Tibial nerve (tissue), 4 donors: ENCODE measurements around the gene SRSF3. TPM values are rescaled to one million over a fixed set of nuclear protein-coding genes. Genes with fewer than 3 reads are reported as not detected.
A peak's percentile ranks its signal among the peaks of the same experiment; 100 is the strongest.
"Not testable (repeated sequence)": the region's sequence is repeated elsewhere in the genome, so short reads cannot be mapped to it uniquely, and the experiment has no call there.

Experiments used
- DNase-seq, 2 donors: peaks; one replicate each; pipeline ENCODE4 v3.0.0-alpha.2; 2019; ENCODE audit warnings: low spot score in 2 of 2
- H3K27ac ChIP-seq, 4 donors: fragments of 200-600 bp; sonication (generic) in 3 of 4; one replicate each; pipeline ENCODE4 v1.5.1; 2017 to 2019; ENCODE audit warnings: mild to moderate bottlenecking in 1 of 4
- H3K27me3 ChIP-seq, 2 donors: fragments of 200-600 bp; sonication (generic) in 1 of 2; one replicate each; pipeline versions ENCODE4 v1.5.1 to v1.6.0; 2017 to 2019
- H3K36me3 ChIP-seq, 3 donors: fragments of 200-600 bp; sonication (generic); one replicate each; pipeline ENCODE4 v1.5.1; 2018 to 2019
- H3K4me1 ChIP-seq, 4 donors: fragments of 200-600 bp; sonication (generic) in 3 of 4; one replicate each; pipeline ENCODE4 v1.5.1; 2017 to 2019
- H3K4me3 ChIP-seq, 4 donors: fragments of 200-600 bp; sonication (generic) in 3 of 4; one replicate each; pipeline ENCODE4 v1.5.1; 2017 to 2019; ENCODE audit warnings: mild to moderate bottlenecking in 1 of 4, moderate library complexity in 1 of 4
- H3K9me3 ChIP-seq, 4 donors: fragments of 200-600 bp; sonication (generic) in 3 of 4; one replicate each; pipeline ENCODE4 v1.5.1; 2017 to 2019
- CTCF ChIP-seq, 5 experiments: fragments of 200-600 bp in 3 of 5; fragments of 450-650 bp in 2 of 5; sonication (generic) in 3 of 5; IDR thresholded peaks; one replicate each; pipeline ENCODE4 v1.5.1; 2016 to 2019; ENCODE audit warnings: antibody characterized with exemption in 5 of 5, mild to moderate bottlenecking in 3 of 5, moderate library complexity in 2 of 5
- EP300 ChIP-seq, 2 donors: sonication (generic); formaldehyde crosslinking; IDR thresholded peaks; one replicate each; pipeline ENCODE4 v1.6.1; 2017; ENCODE audit warnings: antibody characterized with exemption in 2 of 2, mild to moderate bottlenecking in 1 of 2
- POLR2A ChIP-seq, 2 donors: fragments of 450-650 bp; IDR thresholded peaks; one replicate each; pipeline ENCODE4 v1.6.1; 2017; ENCODE audit warnings: antibody characterized with exemption in 2 of 2, mild to moderate bottlenecking in 2 of 2, moderate library complexity in 2 of 2
- WGBS, 2 donors: methylation state at CpG; one replicate each; pipeline ENCODE4 v1.1.5; 2018; 5-methylcytosine and 5-hydroxymethylcytosine counted together
- total RNA-seq, 4 donors: library from RNA; depleted of rRNA; stranded (reverse); fragments of >200 nt; gene quantifications; one replicate each; pipeline ENCODE4 v1.1.0, GENCODE V29; 2016

SRSF3 gene
- total RNA-seq, 4 donors from 2014 or later: 185 to 260 (median 221) TPM

DNA sequence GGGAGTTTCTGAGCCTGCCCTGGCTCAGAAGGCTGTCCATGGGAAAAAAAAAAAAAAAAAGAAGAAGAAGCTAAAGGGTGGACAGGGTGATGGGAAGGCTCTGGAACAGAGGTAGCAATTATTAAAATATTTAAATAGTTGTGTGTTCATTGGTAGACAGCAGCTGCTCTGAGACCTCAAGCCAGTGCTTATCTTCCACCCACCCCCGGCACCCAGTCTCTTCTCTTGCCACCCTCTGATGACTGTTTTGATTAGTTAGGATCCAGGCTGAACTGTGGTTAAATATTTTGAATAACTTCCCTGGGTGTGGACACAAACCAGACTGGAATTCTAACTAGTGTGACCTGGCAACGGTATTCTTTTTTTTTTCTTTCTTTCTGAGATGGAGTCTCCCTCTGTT, 16.9 kb upstream of the SRSF3 start:
- Histone ChIP-seq H3K27ac (peak overlapping the region in 3 of 4 donors; percentile 26 to 83 (median 79)), H3K4me3 (no peak overlapping the region), H3K4me1 (peaks cover 0 to 32% (median 4%) of the 10 kb centered on the region in 4 donors), H3K36me3 (no peaks in the 10 kb centered on the region), H3K27me3 (no peaks in the 10 kb centered on the region), H3K9me3 (no peaks in the 10 kb centered on the region)
- 48 to 54% methylated on average over 2 of the region's 2 CpGs for WGBS, 2 donors
- DNase-seq: peak in 1 of 2 donors; percentile 41
- TF ChIP-seq EP300 (IDR thresholded peaks at IDR 0.05) (peak in 1 of 2 donors; percentile 57), POLR2A (IDR thresholded peaks at IDR 0.05) (no peak)

DNA sequence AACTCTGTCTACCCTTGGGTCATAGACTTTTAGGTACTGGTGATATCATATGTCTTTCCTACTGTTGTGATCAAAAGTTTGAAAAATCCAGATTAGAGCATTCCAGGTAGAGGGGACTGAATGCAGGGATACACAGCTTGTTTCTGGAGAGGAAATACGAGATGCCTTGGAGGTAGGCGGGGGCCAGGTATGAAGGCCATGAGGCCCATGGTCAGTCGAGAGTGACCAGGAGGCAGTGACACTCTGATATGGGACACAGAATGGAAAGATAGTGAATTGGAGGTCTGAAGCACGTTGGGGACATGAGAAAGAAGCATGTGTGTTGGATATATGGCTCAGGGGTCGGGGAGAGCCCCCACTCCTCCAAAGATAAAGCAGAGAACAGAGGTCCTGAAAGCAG, 16.1 kb upstream of the SRSF3 start:
- peak overlapping the region in 2 of 4 donors; percentile 67 to 83 for H3K27ac ChIP-seq
- TF ChIP-seq CTCF (IDR thresholded peaks at IDR 0.05) (no peak), EP300 (IDR thresholded peaks at IDR 0.05) (no peak)
- H3K9me3 ChIP-seq: no peaks in the 10 kb centered on the region
- peaks cover 0 to 32% (median 4%) of the 10 kb centered on the region in 4 donors for H3K4me1 ChIP-seq
- H3K27me3 ChIP-seq: no peaks in the 10 kb centered on the region
- no peak overlapping the region for H3K4me3 ChIP-seq
- WGBS, 2 donors: 88 to 89% methylated on average over 5 of the region's 5 CpGs
- H3K36me3 ChIP-seq: no peaks in the 10 kb centered on the region
- no peak for DNase-seq

DNA sequence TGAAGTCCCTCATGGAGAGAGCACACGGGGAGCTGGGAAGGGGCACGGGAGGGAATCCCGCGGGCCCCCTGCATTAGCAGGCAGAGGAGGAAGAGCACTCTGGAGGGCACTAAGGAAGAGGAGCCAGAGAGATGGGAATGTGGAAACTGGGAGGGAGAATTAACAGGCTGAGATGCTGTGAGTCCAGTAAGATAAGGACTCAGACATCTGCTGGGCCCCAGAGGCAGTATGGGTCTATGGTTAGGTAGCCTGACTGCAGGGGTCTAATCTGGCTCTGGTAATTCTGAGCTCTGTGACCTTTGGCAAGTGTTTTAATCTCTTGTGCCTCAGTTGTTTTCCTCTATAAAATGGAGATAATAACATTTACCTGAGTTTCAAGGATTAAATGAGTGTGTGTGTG, 15.7 kb upstream of the SRSF3 start:
- Histone ChIP-seq H3K36me3 (no peaks in the 10 kb centered on the region), H3K4me3 (no peak overlapping the region), H3K27me3 (no peaks in the 10 kb centered on the region), H3K9me3 (no peaks in the 10 kb centered on the region), H3K4me1 (peaks cover 0 to 32% (median 4%) of the 10 kb centered on the region in 4 donors), H3K27ac (peak overlapping the region; percentile 14 to 83 (median 64))
- DNase-seq: no peak
- TF ChIP-seq CTCF (IDR thresholded peaks at IDR 0.05) (no peak), EP300 (IDR thresholded peaks at IDR 0.05) (no peak), POLR2A (IDR thresholded peaks at IDR 0.05) (no peak)
- 84 to 85% methylated on average over 4 of the region's 4 CpGs for WGBS, 2 donors

- H3K27me3 ChIP-seq: no peaks in the 10 kb centered on the region
- no peak for DNase-seq
- H3K27ac ChIP-seq: peak overlapping the region; percentile 54 to 83 (median 64)
- WGBS, 2 donors: 64 to 67% methylated on average over 8 of the region's 8 CpGs
- TF ChIP-seq POLR2A (IDR thresholded peaks at IDR 0.05) (peak in 1 of 2 donors; percentile 17), CTCF (IDR thresholded peaks at IDR 0.05) (no peak)
- H3K4me3 ChIP-seq: peak overlapping the region in 1 of 4 donors; percentile 2
- no peaks in the 10 kb centered on the region for H3K36me3 ChIP-seq
- peaks cover 0 to 32% (median 4%) of the 10 kb centered on the region in 4 donors for H3K4me1 ChIP-seq
- H3K9me3 ChIP-seq: no peaks in the 10 kb centered on the region
Observed at GRCh38 chr6:36580184-36580526, 14.0 kb upstream of the SRSF3 start.

DNA sequence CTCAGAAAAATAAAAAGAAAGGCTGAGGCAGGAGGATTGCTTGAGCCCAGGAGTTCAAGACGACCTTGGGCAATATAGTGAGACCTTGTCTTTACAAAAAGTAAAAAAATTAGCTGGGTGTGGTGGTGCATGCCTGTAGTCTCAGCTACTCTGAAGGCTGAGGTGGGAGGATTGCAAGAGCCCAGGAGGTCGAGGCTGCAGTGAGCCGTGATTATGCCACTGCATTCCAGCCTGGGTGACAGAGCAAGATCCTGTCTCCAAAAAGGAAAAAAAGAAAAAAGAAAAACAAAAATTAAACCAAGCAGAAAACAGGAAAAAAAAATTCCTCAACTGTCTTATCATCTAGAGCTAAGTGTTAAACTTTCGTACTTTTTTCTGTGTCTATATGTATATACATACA, 12.4 kb upstream of the SRSF3 start:
- Histone ChIP-seq H3K4me1 (peaks cover 0 to 32% (median 4%) of the 10 kb centered on the region in 4 donors), H3K4me3 (no peak overlapping the region), H3K27me3 (no peaks in the 10 kb centered on the region), H3K27ac (no peak overlapping the region), H3K9me3 (no peaks in the 10 kb centered on the region), H3K36me3 (no peaks in the 10 kb centered on the region)
- no peak for TF ChIP-seq EP300 (IDR thresholded peaks at IDR 0.05)
- TF ChIP-seq CTCF (IDR thresholded peaks at IDR 0.05): no peak
- TF ChIP-seq POLR2A (IDR thresholded peaks at IDR 0.05): no peak
- 66 to 82% methylated on average over 4 of the region's 4 CpGs for WGBS, 2 donors
- DNase-seq: no peak

DNA sequence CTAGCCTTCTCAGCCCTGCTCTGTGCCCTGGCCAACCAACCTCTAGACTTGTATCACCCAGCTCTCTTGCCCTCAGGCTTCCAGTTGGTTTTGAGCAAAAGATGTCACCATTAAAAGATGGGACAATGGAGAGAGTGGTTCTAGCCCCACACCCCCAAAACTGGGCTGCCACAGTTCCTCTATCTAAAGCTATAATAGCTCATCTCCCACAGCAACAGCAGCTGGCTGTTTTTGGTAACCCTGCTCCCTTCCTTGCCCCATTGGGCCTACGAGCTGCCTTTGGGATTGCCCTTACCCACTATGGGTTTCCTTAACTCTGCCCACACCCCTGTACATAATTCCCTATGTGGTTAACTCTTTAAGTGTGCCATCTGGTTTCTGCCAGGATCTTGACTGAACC, 7.6 kb upstream of the SRSF3 start:
- no peak overlapping the region for H3K27ac ChIP-seq
- no peaks in the 10 kb centered on the region for H3K36me3 ChIP-seq
- no peak for TF ChIP-seq POLR2A (IDR thresholded peaks at IDR 0.05)
- no peak for TF ChIP-seq CTCF (IDR thresholded peaks at IDR 0.05)
- no peak for TF ChIP-seq EP300 (IDR thresholded peaks at IDR 0.05)
- H3K4me3 ChIP-seq: no peak overlapping the region
- 68 to 71% methylated on average over 1 of the region's 1 CpG for whole genome bisulfite sequencing, 2 donors
- H3K4me1 ChIP-seq: no peaks in the 10 kb centered on the region
- H3K9me3 ChIP-seq: no peaks in the 10 kb centered on the region
- DNase-seq: no peak
- no peaks in the 10 kb centered on the region for H3K27me3 ChIP-seq

DNA sequence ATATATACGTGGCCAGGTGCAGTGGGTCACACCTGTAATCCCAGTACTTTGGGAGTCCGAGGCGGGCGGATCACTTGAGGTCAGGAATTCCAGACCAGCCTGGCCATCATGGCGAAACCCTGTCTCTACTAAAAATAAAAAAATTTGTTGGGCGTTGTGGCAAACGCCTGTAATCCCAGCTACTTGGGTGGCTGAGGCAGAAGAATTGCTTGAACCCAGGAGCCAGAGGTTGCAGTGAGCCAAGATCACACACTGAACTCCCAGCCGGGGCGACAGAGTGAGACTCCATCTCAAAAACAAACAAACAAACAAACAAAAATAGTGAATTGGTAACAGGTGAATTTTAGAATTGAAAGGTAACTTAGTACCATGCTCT, 5.1 kb upstream of the SRSF3 start:
- H3K36me3 ChIP-seq, DNase-seq: not testable (repeated sequence)
- WGBS, 2 donors: 89 to 93% methylated on average over 9 of the region's 9 CpGs

More for the DNA sequence above, 5.1 kb upstream of the SRSF3 start:
- not testable (repeated sequence) for H3K27me3 ChIP-seq, H3K4me3 ChIP-seq, H3K27ac ChIP-seq, H3K9me3 ChIP-seq, H3K4me1 ChIP-seq
